SK-N-SH treated with all-trans-retinoic acid at 6 μM for 48 hours (cell line): Measurements from ENCODE around the gene HIVEP3.

ENCODE experiments used
- ATAC-seq: fragments of 200-7000 bp; cut with Tn5 transposase; 3 replicates; pipeline ENCODE4 v1.9.1; 2020; ENCODE audit warnings: mild to moderate bottlenecking, moderate library complexity
- ARNTL ChIP-seq: fragments of 450-650 bp; formaldehyde crosslinking; IDR thresholded peaks from 2 replicates; pipeline ENCODE4 v1.5.0; 2020; ENCODE audit warnings: low read depth, mild to moderate bottlenecking, moderate library complexity, borderline replicate concordance
- BACH2 ChIP-seq: fragments of 250-450 bp; sonication (Bioruptor Pico); IDR thresholded peaks from 2 replicates; pipeline ENCODE4 v1.9.0; 2021; ENCODE audit warnings: mild to moderate bottlenecking, borderline replicate concordance
- CSDC2 ChIP-seq: fragments of 250-450 bp; sonication (Bioruptor Pico); IDR thresholded peaks from 2 replicates; pipeline ENCODE4 v1.5.0; 2020; ENCODE audit warnings: mild to moderate bottlenecking, moderate library complexity
- ESRRG ChIP-seq: fragments of 250-450 bp; sonication (Bioruptor Pico); IDR thresholded peaks from 2 replicates; pipeline ENCODE4 v1.6.1; 2021; ENCODE audit warnings: mild to moderate bottlenecking
- GLIS3 ChIP-seq: fragments of 250-450 bp; sonication (Bioruptor Pico); IDR thresholded peaks from 2 replicates; pipeline ENCODE4 v1.5.0; 2020; ENCODE audit warnings: mild to moderate bottlenecking, moderate library complexity
- ISL1 ChIP-seq: fragments of 250-450 bp; sonication (Bioruptor Pico); IDR thresholded peaks from 2 replicates; pipeline ENCODE4 v2.1.2; 2022; ENCODE audit warnings: mild to moderate bottlenecking, moderate library complexity
- OSR1 ChIP-seq: fragments of 250-450 bp; sonication (Bioruptor Pico); IDR thresholded peaks from 2 replicates; pipeline ENCODE4 v1.8.0; 2022; ENCODE audit warnings: moderate library complexity, mild to moderate bottlenecking, inconsistent platforms
- SNAI2 ChIP-seq: fragments of 250-450 bp; sonication (Bioruptor Pico); IDR thresholded peaks from 2 replicates; pipeline ENCODE4 v1.5.0; 2020; ENCODE audit warnings: mild to moderate bottlenecking, moderate library complexity
- TCF4 ChIP-seq: fragments of 250-450 bp; sonication (Bioruptor Pico); IDR thresholded peaks from 2 replicates; pipeline ENCODE4 v1.8.0; 2021; ENCODE audit warnings: mild to moderate bottlenecking, moderate library complexity, borderline replicate concordance
- TOX ChIP-seq: fragments of 250-450 bp; sonication (Bioruptor Pico); IDR thresholded peaks from 2 replicates; pipeline ENCODE4 v1.8.0; 2021; ENCODE audit warnings: mild to moderate bottlenecking, moderate library complexity, borderline replicate concordance
- ZC3H10 ChIP-seq: fragments of 250-450 bp; sonication (Bioruptor Pico); IDR thresholded peaks from 2 replicates; pipeline ENCODE4 v1.5.1; 2021; ENCODE audit warnings: mild to moderate bottlenecking, moderate library complexity
- ZFP3 ChIP-seq: fragments of 250-450 bp; sonication (Bioruptor Pico); IDR thresholded peaks from 2 replicates; pipeline ENCODE4 v1.5.0; 2020; ENCODE audit warnings: mild to moderate bottlenecking, moderate library complexity
- ZFP30 ChIP-seq: fragments of 450-650 bp; formaldehyde crosslinking; IDR thresholded peaks from 2 replicates; pipeline ENCODE4 v1.5.0; 2022; ENCODE audit warnings: mild to moderate bottlenecking, moderate library complexity
- ZNF565 ChIP-seq: fragments of 450-650 bp; formaldehyde crosslinking; conservative IDR thresholded peaks from 2 replicates; pipeline ENCODE4 v1.5.0; 2020; ENCODE audit warnings: low read depth, mild to moderate bottlenecking, moderate library complexity
- ZNF70 ChIP-seq: fragments of 450-650 bp; formaldehyde crosslinking; IDR thresholded peaks from 2 replicates; pipeline ENCODE4 v1.5.0; 2020; ENCODE audit warnings: mild to moderate bottlenecking, moderate library complexity
- ZNF8 ChIP-seq: fragments of 450-650 bp; formaldehyde crosslinking; IDR thresholded peaks from 2 replicates; pipeline ENCODE4 v1.5.0; 2020; ENCODE audit warnings: mild to moderate bottlenecking, moderate library complexity
- TF ChIP-seq, protein P1 (sequence below): fragments of 250-450 bp; sonication (Bioruptor Pico); IDR thresholded peaks from 2 replicates; pipeline ENCODE4 v1.5.1; 2021; ENCODE audit warnings: mild to moderate bottlenecking, moderate library complexity
- TF ChIP-seq, protein P2 (sequence below): fragments of 250-450 bp; sonication (Bioruptor Pico); IDR thresholded peaks from 2 replicates; pipeline ENCODE4 v1.5.1; 2020; ENCODE audit warnings: low read depth, mild to moderate bottlenecking, moderate library complexity
- TF ChIP-seq, protein P3 (sequence below): fragments of 250-450 bp; sonication (Bioruptor Pico); IDR thresholded peaks from 2 replicates; pipeline ENCODE4 v1.8.0; 2020; ENCODE audit warnings: mild to moderate bottlenecking, moderate library complexity, borderline replicate concordance
- TF ChIP-seq, protein P4 (sequence below): fragments of 250-450 bp; sonication (Bioruptor Pico); IDR thresholded peaks from 2 replicates; pipeline ENCODE4 v1.5.0; 2020; ENCODE audit warnings: mild to moderate bottlenecking, moderate library complexity
- TF ChIP-seq, protein P5 (sequence below): fragments of 250-450 bp; sonication (Bioruptor Pico); IDR thresholded peaks from 2 replicates; pipeline ENCODE4 v1.8.0; 2021; ENCODE audit warnings: low read depth, mild to moderate bottlenecking, moderate library complexity, borderline replicate concordance

The HIVEP3 gene

DNA sequence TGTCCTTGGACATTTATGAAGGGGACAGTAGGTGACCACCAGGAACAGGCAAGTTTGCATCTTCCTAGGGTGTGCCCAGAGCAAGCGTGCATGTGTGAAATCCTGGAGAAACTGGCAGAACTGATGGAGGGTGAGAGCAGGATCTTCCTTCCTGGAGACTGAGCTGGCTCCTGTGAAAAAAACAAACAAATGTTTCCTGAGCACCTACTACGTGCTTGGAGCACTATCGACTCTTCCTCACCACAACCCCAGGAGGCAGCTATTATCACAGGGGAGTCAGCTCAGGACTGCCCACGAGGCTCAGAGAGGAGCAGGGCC, 432.7 kb downstream of the HIVEP3 start:
- ATAC-seq = no peak
- TF ChIP-seq, protein P1, sequence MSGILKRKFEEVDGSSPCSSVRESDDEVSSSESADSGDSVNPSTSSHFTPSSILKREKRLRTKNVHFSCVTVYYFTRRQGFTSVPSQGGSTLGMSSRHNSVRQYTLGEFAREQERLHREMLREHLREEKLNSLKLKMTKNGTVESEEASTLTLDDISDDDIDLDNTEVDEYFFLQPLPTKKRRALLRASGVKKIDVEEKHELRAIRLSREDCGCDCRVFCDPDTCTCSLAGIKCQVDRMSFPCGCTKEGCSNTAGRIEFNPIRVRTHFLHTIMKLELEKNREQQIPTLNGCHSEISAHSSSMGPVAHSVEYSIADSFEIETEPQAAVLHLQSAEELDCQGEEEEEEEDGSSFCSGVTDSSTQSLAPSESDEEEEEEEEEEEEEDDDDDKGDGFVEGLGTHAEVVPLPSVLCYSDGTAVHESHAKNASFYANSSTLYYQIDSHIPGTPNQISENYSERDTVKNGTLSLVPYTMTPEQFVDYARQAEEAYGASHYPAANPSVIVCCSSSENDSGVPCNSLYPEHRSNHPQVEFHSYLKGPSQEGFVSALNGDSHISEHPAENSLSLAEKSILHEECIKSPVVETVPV (CRISPR knock-in tag) = no peak
- no peak for TF ChIP-seq ZNF70 (CRISPR knock-in tag)
- no peak for TF ChIP-seq ISL1 (CRISPR knock-in tag)
- no peak for TF ChIP-seq ZC3H10 (CRISPR knock-in tag)
- no peak for TF ChIP-seq OSR1
- TF ChIP-seq, protein P2, sequence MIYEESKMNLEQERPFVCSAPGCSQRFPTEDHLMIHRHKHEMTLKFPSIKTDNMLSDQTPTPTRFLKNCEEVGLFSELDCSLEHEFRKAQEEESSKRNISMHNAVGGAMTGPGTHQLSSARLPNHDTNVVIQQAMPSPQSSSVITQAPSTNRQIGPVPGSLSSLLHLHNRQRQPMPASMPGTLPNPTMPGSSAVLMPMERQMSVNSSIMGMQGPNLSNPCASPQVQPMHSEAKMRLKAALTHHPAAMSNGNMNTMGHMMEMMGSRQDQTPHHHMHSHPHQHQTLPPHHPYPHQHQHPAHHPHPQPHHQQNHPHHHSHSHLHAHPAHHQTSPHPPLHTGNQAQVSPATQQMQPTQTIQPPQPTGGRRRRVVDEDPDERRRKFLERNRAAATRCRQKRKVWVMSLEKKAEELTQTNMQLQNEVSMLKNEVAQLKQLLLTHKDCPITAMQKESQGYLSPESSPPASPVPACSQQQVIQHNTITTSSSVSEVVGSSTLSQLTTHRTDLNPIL (CRISPR knock-in tag) = no peak
- no peak for TF ChIP-seq ZNF8 (CRISPR knock-in tag)
- TF ChIP-seq ZNF565 = no peak
- TF ChIP-seq, protein P3, sequence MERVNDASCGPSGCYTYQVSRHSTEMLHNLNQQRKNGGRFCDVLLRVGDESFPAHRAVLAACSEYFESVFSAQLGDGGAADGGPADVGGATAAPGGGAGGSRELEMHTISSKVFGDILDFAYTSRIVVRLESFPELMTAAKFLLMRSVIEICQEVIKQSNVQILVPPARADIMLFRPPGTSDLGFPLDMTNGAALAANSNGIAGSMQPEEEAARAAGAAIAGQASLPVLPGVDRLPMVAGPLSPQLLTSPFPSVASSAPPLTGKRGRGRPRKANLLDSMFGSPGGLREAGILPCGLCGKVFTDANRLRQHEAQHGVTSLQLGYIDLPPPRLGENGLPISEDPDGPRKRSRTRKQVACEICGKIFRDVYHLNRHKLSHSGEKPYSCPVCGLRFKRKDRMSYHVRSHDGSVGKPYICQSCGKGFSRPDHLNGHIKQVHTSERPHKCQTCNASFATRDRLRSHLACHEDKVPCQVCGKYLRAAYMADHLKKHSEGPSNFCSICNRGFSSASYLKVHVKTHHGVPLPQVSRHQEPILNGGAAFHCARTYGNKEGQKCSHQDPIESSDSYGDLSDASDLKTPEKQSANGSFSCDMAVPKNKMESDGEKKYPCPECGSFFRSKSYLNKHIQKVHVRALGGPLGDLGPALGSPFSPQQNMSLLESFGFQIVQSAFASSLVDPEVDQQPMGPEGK (CRISPR knock-in tag) = no peak
- no peak for TF ChIP-seq CSDC2
- no peak for TF ChIP-seq ARNTL (CRISPR knock-in tag)
- no peak for TF ChIP-seq TCF4 (CRISPR knock-in tag)

DNA sequence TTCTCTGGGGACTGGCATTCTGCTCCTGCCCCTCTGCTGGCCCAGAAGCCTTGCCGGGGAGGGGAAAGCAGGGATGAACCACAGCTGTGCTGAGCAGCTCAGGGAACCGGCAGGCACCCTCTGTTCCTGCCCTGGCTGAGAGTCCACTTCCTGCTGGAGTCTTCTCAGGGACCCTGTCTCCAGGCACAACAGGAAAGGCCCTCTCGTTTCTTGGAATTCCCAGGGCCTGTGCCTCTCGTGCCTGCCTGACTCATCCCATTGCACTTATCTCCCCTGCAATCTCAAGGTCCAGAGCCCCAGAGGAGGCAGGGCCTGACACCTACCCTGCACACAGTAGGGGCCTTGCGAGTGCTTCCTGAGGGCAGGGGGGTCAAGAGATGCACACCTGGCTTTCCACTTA, 433.1 kb downstream of the HIVEP3 start:
- ATAC-seq = peak; percentile 53
- TF ChIP-seq, protein P1 (CRISPR knock-in tag) = no peak
- TF ChIP-seq, protein P4, sequence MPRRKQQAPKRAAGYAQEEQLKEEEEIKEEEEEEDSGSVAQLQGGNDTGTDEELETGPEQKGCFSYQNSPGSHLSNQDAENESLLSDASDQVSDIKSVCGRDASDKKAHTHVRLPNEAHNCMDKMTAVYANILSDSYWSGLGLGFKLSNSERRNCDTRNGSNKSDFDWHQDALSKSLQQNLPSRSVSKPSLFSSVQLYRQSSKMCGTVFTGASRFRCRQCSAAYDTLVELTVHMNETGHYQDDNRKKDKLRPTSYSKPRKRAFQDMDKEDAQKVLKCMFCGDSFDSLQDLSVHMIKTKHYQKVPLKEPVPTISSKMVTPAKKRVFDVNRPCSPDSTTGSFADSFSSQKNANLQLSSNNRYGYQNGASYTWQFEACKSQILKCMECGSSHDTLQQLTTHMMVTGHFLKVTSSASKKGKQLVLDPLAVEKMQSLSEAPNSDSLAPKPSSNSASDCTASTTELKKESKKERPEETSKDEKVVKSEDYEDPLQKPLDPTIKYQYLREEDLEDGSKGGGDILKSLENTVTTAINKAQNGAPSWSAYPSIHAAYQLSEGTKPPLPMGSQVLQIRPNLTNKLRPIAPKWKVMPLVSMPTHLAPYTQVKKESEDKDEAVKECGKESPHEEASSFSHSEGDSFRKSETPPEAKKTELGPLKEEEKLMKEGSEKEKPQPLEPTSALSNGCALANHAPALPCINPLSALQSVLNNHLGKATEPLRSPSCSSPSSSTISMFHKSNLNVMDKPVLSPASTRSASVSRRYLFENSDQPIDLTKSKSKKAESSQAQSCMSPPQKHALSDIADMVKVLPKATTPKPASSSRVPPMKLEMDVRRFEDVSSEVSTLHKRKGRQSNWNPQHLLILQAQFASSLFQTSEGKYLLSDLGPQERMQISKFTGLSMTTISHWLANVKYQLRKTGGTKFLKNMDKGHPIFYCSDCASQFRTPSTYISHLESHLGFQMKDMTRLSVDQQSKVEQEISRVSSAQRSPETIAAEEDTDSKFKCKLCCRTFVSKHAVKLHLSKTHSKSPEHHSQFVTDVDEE = no peak
- TF ChIP-seq ZFP30 (CRISPR knock-in tag) = no peak
- TF ChIP-seq, protein P2 (CRISPR knock-in tag) = no peak
- TF ChIP-seq TCF4 (CRISPR knock-in tag) = no peak
- no peak for TF ChIP-seq ZNF565
- TF ChIP-seq CSDC2 = no peak
- TF ChIP-seq, protein P5, sequence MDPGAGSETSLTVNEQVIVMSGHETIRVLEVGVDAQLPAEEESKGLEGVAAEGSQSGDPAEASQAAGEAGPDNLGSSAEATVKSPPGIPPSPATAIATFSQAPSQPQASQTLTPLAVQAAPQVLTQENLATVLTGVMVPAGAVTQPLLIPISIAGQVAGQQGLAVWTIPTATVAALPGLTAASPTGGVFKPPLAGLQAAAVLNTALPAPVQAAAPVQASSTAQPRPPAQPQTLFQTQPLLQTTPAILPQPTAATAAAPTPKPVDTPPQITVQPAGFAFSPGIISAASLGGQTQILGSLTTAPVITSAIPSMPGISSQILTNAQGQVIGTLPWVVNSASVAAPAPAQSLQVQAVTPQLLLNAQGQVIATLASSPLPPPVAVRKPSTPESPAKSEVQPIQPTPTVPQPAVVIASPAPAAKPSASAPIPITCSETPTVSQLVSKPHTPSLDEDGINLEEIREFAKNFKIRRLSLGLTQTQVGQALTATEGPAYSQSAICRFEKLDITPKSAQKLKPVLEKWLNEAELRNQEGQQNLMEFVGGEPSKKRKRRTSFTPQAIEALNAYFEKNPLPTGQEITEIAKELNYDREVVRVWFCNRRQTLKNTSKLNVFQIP (CRISPR knock-in tag) = no peak
- TF ChIP-seq ZNF8 (CRISPR knock-in tag) = no peak
- TF ChIP-seq, protein P3 (CRISPR knock-in tag) = no peak
- TF ChIP-seq ISL1 (CRISPR knock-in tag) = no peak
- TF ChIP-seq ESRRG (CRISPR knock-in tag) = no peak
- TF ChIP-seq ZC3H10 (CRISPR knock-in tag) = no peak
- TF ChIP-seq BACH2 (CRISPR knock-in tag) = no peak
- no peak for TF ChIP-seq TOX (CRISPR knock-in tag)
- no peak for TF ChIP-seq ZFP3 (CRISPR knock-in tag)
- TF ChIP-seq OSR1 = no peak
- no peak for TF ChIP-seq SNAI2 (CRISPR knock-in tag)
- no peak for TF ChIP-seq GLIS3 (CRISPR knock-in tag)
- no peak for TF ChIP-seq ZNF70 (CRISPR knock-in tag)
